Subcutaneous adipose tissue (tissue), 4 donors: ENCODE measurements around the gene BRAP. TPM values are rescaled to one million over a fixed set of nuclear protein-coding genes. Genes with fewer than 3 reads are reported as not detected.

Source experiments
- CTCF ChIP-seq: fragments of 450-650 bp; IDR thresholded peaks from one replicate; pipeline ENCODE4 v1.5.1; 2016; ENCODE audit warnings: low read depth, mild to moderate bottlenecking, control low read depth, antibody characterized with exemption, moderate library complexity
- total RNA-seq, 4 donors: library from RNA; depleted of rRNA; stranded (reverse); fragments of >200 nt; gene quantifications; one replicate each; pipeline ENCODE4 v1.1.0, GENCODE V29; 2016

The BRAP gene
- total RNA-seq, 4 donors from 2014 or later = 12.1 to 20.4 (median 17.0) TPM

GRCh38 chr12:111599453-111600204 lies 86.1 kb downstream of the BRAP start:
- no peak for TF ChIP-seq CTCF

- TF ChIP-seq CTCF = no peak
Observed at GRCh38 chr12:111598637-111599452, 86.9 kb downstream of the BRAP start, which contains the start of gene ATXN2. Gene ATXN2, minus strand, starts transcription at chr12:111599315. Its CDS starts 281 bp downstream, at chr12:111599034.

GRCh38 chr12:111597831-111598636 lies 87.7 kb downstream of the BRAP start:
- TF ChIP-seq CTCF = no peak

- no peak for TF ChIP-seq CTCF
Observed at GRCh38 chr12:111596985-111597830, 88.5 kb downstream of the BRAP start.

Other genes with a start within 250 kb of the BRAP start
- gene ATXN2, start 86.6 kb downstream of the BRAP start, total RNA-seq = 10 to 100 TPM; 39.4 to 56.1 (median 45.6) TPM
- gene ACAD10, start 97 bp upstream of the BRAP start, total RNA-seq = 10 to 100 TPM; 11.1 to 43.5 (median 22.9) TPM
- gene ALDH2, start 81.0 kb upstream of the BRAP start, total RNA-seq = 100 to 1,000 TPM; 191 to 418 (median 305) TPM
- 10 to 100 TPM; 31.9 to 52.2 (median 43.1) TPM for gene MAPKAPK5, start 156.3 kb upstream of the BRAP start, total RNA-seq